Measurements from ENCODE around the gene IPP. TPM values are rescaled to one million over a fixed set of nuclear protein-coding genes. Genes with fewer than 3 reads are reported as not detected.

Gene IPP
- total RNA-seq, 2 donors from 2014 or later, result 7.5 to 7.9 TPM

DNA sequence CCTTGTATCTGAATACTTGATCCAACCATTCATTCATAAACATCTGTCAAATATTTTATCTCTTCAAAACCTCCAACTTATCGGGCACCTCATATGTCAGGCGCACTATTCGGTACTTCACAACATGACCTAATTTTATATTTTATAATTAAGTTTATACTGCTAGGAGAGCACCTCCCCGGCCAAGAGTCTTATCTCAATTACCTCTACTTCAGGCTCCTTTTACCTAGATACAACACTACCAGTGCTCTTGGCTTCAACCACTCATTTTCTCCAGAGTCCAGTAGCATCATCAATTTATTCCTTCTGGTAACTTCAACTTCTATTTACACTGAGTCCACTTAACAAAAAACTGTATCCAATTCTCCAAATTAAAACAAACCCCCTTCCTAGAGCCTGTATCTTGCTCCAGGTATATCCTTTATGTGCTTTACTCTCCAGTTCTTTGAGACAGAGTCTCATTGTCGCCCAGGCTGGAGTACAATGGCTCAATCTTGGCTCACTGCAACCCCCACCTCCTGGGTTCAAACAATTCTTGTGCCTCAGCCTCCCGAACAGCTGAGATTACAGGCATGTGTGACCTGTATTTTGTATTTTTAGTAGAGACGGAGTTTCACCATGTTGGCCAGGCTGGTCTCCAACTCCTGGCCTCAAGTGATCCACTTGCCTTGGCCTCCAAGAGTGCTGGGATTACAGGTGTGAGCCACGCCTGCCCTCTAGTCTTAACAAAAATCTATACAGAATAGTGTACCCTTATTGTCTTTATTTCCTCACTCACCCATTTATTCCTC, 82.9 kb downstream of the IPP start:
- no peak for TF ChIP-seq POLR2A (IDR thresholded peaks at IDR 0.05)
- TF ChIP-seq, protein P1, sequence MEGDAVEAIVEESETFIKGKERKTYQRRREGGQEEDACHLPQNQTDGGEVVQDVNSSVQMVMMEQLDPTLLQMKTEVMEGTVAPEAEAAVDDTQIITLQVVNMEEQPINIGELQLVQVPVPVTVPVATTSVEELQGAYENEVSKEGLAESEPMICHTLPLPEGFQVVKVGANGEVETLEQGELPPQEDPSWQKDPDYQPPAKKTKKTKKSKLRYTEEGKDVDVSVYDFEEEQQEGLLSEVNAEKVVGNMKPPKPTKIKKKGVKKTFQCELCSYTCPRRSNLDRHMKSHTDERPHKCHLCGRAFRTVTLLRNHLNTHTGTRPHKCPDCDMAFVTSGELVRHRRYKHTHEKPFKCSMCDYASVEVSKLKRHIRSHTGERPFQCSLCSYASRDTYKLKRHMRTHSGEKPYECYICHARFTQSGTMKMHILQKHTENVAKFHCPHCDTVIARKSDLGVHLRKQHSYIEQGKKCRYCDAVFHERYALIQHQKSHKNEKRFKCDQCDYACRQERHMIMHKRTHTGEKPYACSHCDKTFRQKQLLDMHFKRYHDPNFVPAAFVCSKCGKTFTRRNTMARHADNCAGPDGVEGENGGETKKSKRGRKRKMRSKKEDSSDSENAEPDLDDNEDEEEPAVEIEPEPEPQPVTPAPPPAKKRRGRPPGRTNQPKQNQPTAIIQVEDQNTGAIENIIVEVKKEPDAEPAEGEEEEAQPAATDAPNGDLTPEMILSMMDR (IDR thresholded peaks at IDR 0.05), result no peak
- ATAC-seq, result no peak
- Histone ChIP-seq H3K9me3 (no peaks in the 10 kb centered on the region), H3K4me1 (peaks cover 26% of the 10 kb centered on the region), H3K4me3 (no peak overlapping the region), H3K27ac (no peak overlapping the region), H3K27me3 (no peaks in the 10 kb centered on the region), H3K36me3 (replicated peaks in 1 of 2; ENCODE audit: insufficient read depth in 1 of 2, low read depth in 2 of 2) (no peaks in the 10 kb centered on the region)
- intact Hi-C loops (cut with DNase I), result no loop called here
- no peak for DNase-seq
- 62 to 69% methylated on average over 8 of the region's 8 CpGs for WGBS, 2 donors

DNA sequence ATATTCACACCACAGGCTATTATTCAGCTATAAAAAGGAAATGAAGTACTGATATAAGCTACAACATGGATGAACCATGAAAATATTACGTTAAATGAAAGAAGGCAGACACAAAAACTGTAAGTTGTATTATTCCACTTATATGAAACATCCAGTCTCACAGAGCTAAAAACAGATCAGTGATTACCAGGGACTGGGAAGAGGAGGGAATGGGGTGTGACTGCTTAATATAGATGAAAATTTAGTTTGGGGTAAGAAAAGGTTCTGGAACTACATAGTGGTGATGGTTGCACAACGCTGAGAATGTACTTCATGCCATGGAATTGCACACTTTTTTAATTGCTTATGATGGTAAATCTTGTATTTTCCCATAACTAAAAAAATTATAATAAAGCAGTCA, 83.6 kb downstream of the IPP start:
- H3K27ac ChIP-seq, result no peak overlapping the region
- H3K36me3 ChIP-seq (replicated peaks in 1 of 2; ENCODE audit: insufficient read depth in 1 of 2, low read depth in 2 of 2), result no peaks in the 10 kb centered on the region
- ATAC-seq (no peak), DNase-seq (no peak)
- 92 to 94% methylated on average over 2 of the region's 2 CpGs for WGBS, 2 donors
- no peaks in the 10 kb centered on the region for H3K27me3 ChIP-seq
- H3K4me3 ChIP-seq, result no peak overlapping the region
- peaks cover 26% of the 10 kb centered on the region for H3K4me1 ChIP-seq
- intact Hi-C loops (cut with DNase I), result no loop called here
- no peak for TF ChIP-seq POLR2A (IDR thresholded peaks at IDR 0.05)
- TF ChIP-seq, protein P1 (IDR thresholded peaks at IDR 0.05), result no peak
- H3K9me3 ChIP-seq, result no peaks in the 10 kb centered on the region

DNA sequence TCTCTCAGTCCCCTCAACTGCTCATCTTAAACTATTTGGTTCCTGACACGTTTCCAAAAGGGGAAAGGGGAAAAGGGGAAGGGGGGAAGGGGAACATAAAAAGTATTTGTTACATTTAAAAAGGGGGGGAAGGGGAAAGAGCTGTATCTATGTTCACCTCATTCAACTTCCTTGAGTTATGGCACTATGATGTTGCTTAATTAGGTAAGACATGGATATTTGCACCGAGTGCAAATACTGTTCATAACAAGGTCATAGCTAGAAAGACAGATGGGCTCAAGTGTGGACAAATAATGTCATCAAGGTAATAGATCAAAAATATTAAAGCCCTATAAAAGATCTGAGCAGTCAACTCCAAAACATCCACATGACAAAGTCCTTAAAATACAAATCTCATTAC, 90.1 kb downstream of the IPP start:
- no peak overlapping the region for H3K4me3 ChIP-seq
- intact Hi-C loops (cut with DNase I), result no loop called here
- no peaks in the 10 kb centered on the region for H3K27me3 ChIP-seq
- 36 to 58% methylated on average over 2 of the region's 2 CpGs for WGBS, 2 donors
- DNase-seq (no peak), ATAC-seq (no peak)
- H3K4me1 ChIP-seq, result no peaks in the 10 kb centered on the region
- peaks cover 8 to 23% of the 10 kb centered on the region in 2 donors for H3K36me3 ChIP-seq (replicated peaks in 1 of 2; ENCODE audit: insufficient read depth in 1 of 2, low read depth in 2 of 2)
- H3K9me3 ChIP-seq, result no peaks in the 10 kb centered on the region
- H3K27ac ChIP-seq, result no peak overlapping the region
- TF ChIP-seq POLR2A (IDR thresholded peaks at IDR 0.05), result no peak
- TF ChIP-seq, protein P1 (IDR thresholded peaks at IDR 0.05), result no peak

DNA sequence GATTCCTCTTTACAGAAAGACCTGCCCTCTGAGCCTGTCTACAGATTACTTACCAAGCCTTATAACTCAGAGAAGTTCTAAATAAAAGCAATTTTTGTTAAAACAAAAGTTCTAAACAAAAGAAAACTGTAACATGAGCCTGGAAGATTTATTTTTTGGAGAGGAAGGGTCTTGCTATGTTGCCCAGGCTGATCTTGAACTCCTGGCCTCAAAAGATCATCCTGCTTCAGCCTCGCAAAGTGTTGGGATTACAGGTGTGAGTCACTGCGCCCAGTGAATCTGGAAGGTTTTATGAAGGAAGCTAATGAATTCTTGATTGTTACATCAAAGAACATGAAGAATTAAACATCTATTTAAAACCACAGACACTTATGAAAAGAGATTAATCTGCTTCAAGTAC, 91.2 kb downstream of the IPP start:
- H3K36me3 ChIP-seq (replicated peaks in 1 of 2; ENCODE audit: insufficient read depth in 1 of 2, low read depth in 2 of 2), result peaks cover 8 to 31% of the 10 kb centered on the region in 2 donors
- H3K9me3 ChIP-seq, result no peaks in the 10 kb centered on the region
- H3K4me3 ChIP-seq, result no peak overlapping the region
- no peak for TF ChIP-seq POLR2A (IDR thresholded peaks at IDR 0.05)
- TF ChIP-seq, protein P1 (IDR thresholded peaks at IDR 0.05), result no peak
- 95 to 100% methylated on average over 2 of the region's 2 CpGs for WGBS, 2 donors
- no peaks in the 10 kb centered on the region for H3K4me1 ChIP-seq
- H3K27me3 ChIP-seq, result no peaks in the 10 kb centered on the region
- no peak overlapping the region for H3K27ac ChIP-seq
- DNase-seq (no peak), ATAC-seq (no peak)
- intact Hi-C loops (cut with DNase I), result no loop called here

DNA sequence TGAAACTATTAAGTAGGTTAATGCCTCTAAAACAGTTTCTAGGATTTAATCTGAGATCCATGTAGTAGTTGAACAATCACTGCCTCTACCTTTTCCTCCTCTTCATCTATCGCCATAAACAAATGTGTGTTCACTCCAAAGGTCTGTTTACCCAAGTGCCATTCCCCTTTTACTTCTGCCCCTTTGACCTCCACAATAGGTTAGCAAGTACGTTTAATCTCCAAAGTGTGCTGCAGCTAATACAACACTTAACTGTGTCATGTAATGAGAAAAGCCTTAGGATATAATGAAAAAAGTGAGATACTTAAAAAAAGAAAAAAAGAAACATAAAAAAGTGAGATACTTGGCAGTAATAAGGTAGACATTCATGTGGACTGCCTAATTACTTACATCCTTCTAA, 92.3 kb downstream of the IPP start:
- no peaks in the 10 kb centered on the region for H3K27me3 ChIP-seq
- intact Hi-C loops (cut with DNase I), result no loop called here
- peaks cover 8 to 35% of the 10 kb centered on the region in 2 donors for H3K36me3 ChIP-seq (replicated peaks in 1 of 2; ENCODE audit: insufficient read depth in 1 of 2, low read depth in 2 of 2)
- ATAC-seq, result no peak
- 27 to 35% methylated on average over 2 of the region's 2 CpGs for WGBS, 2 donors
- DNase-seq, result no peak
- no peak for TF ChIP-seq POLR2A (IDR thresholded peaks at IDR 0.05)
- TF ChIP-seq, protein P1 (IDR thresholded peaks at IDR 0.05), result no peak
- no peaks in the 10 kb centered on the region for H3K4me1 ChIP-seq
- H3K4me3 ChIP-seq, result no peak overlapping the region
- H3K27ac ChIP-seq, result no peak overlapping the region
- H3K9me3 ChIP-seq, result no peaks in the 10 kb centered on the region
